Calu3 (cell line): ENCODE results near the gene PLOD2. TPM values are rescaled to one million over a fixed set of nuclear protein-coding genes. Genes with fewer than 3 reads are reported as not detected.

ENCODE experiments used
- BruUV-seq: library from RNA; stranded (reverse); fragments of 400-500 nt; replicated peaks from 2 replicates; lab custom pipeline; 2021; lab: Mats Ljungman, UMichigan
- CTCF ChIA-PET: fragments of 300-600 bp; sonication (Branson Sonifier 250); formaldehyde crosslinking; loops from one replicate; lab custom pipeline; 2022; ENCODE audit warnings: antibody characterized with exemption; lab: Charles Lee
- DNase-seq: peaks from one replicate; pipeline ENCODE4 v3.0.0; 2022
- H3K27ac Mint-ChIP-seq: one replicate; pipeline ENCODE4 v1.8.0; 2022; ENCODE audit warnings: mixed read lengths; ENCODE audit not compliant: unreplicated experiment
- H3K27me3 Mint-ChIP-seq: one replicate; pipeline ENCODE4 v1.8.0; 2022; ENCODE audit warnings: mixed read lengths; ENCODE audit not compliant: unreplicated experiment
- H3K36me3 Mint-ChIP-seq: one replicate; pipeline ENCODE4 v1.8.0; 2022; ENCODE audit warnings: mild to moderate bottlenecking, moderate library complexity, mixed read lengths; ENCODE audit not compliant: insufficient read depth, unreplicated experiment
- H3K4me1 Mint-ChIP-seq: one replicate; pipeline ENCODE4 v1.8.0; 2022; ENCODE audit warnings: mild to moderate bottlenecking, low read depth, mixed read lengths; ENCODE audit not compliant: unreplicated experiment
- H3K4me3 Mint-ChIP-seq: one replicate; pipeline ENCODE4 v1.8.0; 2022; ENCODE audit warnings: mild to moderate bottlenecking, low read depth, moderate library complexity, mixed read lengths; ENCODE audit not compliant: unreplicated experiment
- H3K9me3 Mint-ChIP-seq: one replicate; pipeline ENCODE4 v1.8.0; 2022; ENCODE audit warnings: low read depth, mixed read lengths; ENCODE audit not compliant: unreplicated experiment
- CTCF ChIP-seq: fragments of 200-600 bp; IDR thresholded peaks from one replicate; pipeline ENCODE4 v1.8.0; 2022; ENCODE audit warnings: antibody characterized with exemption; ENCODE audit not compliant: unreplicated experiment
- intact Hi-C: fragments of 100-400 bp; cut with micrococcal nuclease; formaldehyde crosslinking; loops from one replicate; pipeline ENCODE4 v1.10.0; 2022; ENCODE audit not compliant: unreplicated experiment
- total RNA-seq: library from RNA; stranded (reverse); gene quantifications from 2 replicates; pipeline ENCODE4 v1.2.3, GENCODE V29; 2022

The PLOD2 gene
- total RNA-seq, 1 experiment from 2014 or later, result 123 TPM

GRCh38 chr3:146067048-146067447 is 93.9 kb downstream of the PLOD2 start:
- CTCF ChIA-PET, result no interaction called here
- DNase-seq, result no peak
- H3K27me3 Mint-ChIP-seq, result no peaks in the 10 kb centered on the region
- H3K36me3 Mint-ChIP-seq, result peaks cover 13% of the 10 kb centered on the region
- H3K4me3 Mint-ChIP-seq, result no peak overlapping the region
- intact Hi-C loops, result loop anchor here (5.0 to 10.0 kb wide), 3 partner anchors 260 to 578 kb away; no protein-coding TSS in a partner anchor
- H3K4me1 Mint-ChIP-seq, result peaks cover 15% of the 10 kb centered on the region
- BruUV-seq, result no TSS peak
- no peak for TF ChIP-seq CTCF
- no peaks in the 10 kb centered on the region for H3K9me3 Mint-ChIP-seq
- no peak overlapping the region for H3K27ac Mint-ChIP-seq

GRCh38 chr3:146065573-146066006 is 95.4 kb downstream of the PLOD2 start:
- no peaks in the 10 kb centered on the region for H3K9me3 Mint-ChIP-seq
- H3K4me3 Mint-ChIP-seq, result no peak overlapping the region
- H3K4me1 Mint-ChIP-seq, result peaks cover 8% of the 10 kb centered on the region
- CTCF ChIA-PET, result interaction anchor here (0.6 to 2.3 kb wide), 21 partner anchors 12 to 539 kb away, joined by 3 to 108 read pairs (median 5); partner anchors contain the start of genes PLOD2 and PLSCR5
- no peaks in the 10 kb centered on the region for H3K27me3 Mint-ChIP-seq
- BruUV-seq, result no TSS peak
- no peak overlapping the region for H3K27ac Mint-ChIP-seq
- intact Hi-C loops, result loop anchor here (1.0 to 10.0 kb wide), 7 partner anchors 83 to 579 kb away; no protein-coding TSS in a partner anchor
- peak; percentile 74 for TF ChIP-seq CTCF
- peaks cover 8% of the 10 kb centered on the region for H3K36me3 Mint-ChIP-seq
- DNase-seq, result peak; percentile 62

GRCh38 chr3:146058241-146058640 is 102.7 kb downstream of the PLOD2 start:
- CTCF ChIA-PET, result no interaction called here
- intact Hi-C loops, result no loop called here

GRCh38 chr3:146052791-146053310 is 108.1 kb downstream of the PLOD2 start:
- no peaks in the 10 kb centered on the region for H3K27me3 Mint-ChIP-seq
- no peaks in the 10 kb centered on the region for H3K4me1 Mint-ChIP-seq
- no peaks in the 10 kb centered on the region for H3K9me3 Mint-ChIP-seq
- no peak overlapping the region for H3K4me3 Mint-ChIP-seq
- intact Hi-C loops, result no loop called here
- BruUV-seq, result no TSS peak
- no peak for TF ChIP-seq CTCF
- H3K27ac Mint-ChIP-seq, result no peak overlapping the region
- no peak for DNase-seq
- CTCF ChIA-PET, result interaction anchor here (0.7 kb wide), 1 partner anchor 10 kb away, joined by 5 read pairs; no protein-coding TSS in a partner anchor
- H3K36me3 Mint-ChIP-seq, result no peaks in the 10 kb centered on the region

More at GRCh38 chr3:146058241-146058640, 102.7 kb downstream of the PLOD2 start:
- Mint-ChIP-seq H3K9me3 (no peaks in the 10 kb centered on the region), H3K4me1 (no peaks in the 10 kb centered on the region), H3K36me3 (no peaks in the 10 kb centered on the region), H3K27me3 (no peaks in the 10 kb centered on the region), H3K27ac (no peak overlapping the region), H3K4me3 (no peak overlapping the region)
- TF ChIP-seq CTCF, result no peak
- no peak for DNase-seq
- BruUV-seq, result no TSS peak
